Activated CD4-positive, CD25-positive, alpha-beta regulatory T cell treated with anti-CD3 and anti-CD28 coated beads, Interleukin-2, amount 50 U/mL, for 16 hours (primary cell): ENCODE data around the gene LSAMP.
A peak's percentile ranks its signal among the peaks of the same experiment; 100 is the strongest.

Experiments
- DNase-seq: peaks from one replicate; pipeline ENCODE4 v3.0.0-alpha.2; 2020; ENCODE audit warnings: low read depth, low spot score

The LSAMP gene

DNA sequence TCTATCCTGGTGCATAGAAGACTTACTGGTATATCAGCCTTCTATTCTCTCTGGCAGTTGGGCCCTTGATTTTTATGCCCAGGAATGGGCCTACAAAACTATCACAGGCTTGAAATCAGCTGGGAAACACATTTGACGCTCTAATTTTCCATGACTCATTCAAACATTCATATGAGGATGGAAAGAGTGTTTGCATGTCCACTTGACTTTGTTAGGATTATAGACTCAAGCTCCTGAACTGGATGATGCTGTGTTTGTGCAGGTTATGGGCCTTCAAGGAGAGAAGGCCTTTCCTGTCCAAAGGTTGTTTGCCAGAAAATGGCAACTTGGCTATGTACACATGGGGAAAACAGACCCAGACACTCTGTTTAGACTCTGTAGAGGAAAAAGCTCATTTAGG, 602.1 kb downstream of the LSAMP start:
- no peak for DNase-seq

DNA sequence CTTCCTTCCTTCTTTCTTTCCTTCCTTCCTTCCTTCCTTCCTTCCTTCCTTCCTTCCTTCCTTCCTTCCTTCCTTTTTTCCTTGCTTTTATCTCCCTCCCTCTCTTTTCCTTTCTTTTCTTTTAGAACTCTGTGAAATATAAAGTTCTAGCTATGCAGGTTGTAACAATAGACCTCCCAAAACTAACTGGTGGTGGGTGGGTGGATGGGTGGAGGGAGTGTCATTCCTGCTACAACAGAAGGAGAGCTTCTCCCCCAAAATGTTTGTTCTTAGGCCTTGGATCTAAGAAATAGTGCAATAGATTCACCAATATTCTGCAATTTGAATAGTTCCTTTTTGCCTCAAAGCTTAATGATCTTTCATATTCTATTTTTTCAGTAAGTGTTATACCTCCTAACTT, 606.0 kb downstream of the LSAMP start:
- no peak for DNase-seq

DNA sequence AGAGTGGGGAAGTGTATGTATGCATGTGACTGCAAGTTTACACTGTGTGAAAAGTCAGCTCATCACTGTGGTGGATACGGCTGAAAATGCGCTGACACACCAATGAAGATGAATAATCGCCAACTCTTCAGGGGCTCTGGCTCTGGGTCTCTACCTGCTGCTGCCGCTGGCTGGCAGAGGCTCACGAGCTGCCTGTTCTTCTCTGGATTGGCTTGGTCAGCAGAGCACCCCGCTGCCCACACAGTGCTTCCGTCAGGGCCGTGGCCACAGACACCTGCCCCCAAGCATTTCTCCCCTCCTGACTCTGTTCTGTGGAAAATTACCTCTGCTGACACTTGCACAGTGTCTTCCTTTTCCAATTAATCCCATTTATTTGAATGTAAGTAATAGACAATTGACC, 606.5 kb downstream of the LSAMP start:
- no peak for DNase-seq

DNA sequence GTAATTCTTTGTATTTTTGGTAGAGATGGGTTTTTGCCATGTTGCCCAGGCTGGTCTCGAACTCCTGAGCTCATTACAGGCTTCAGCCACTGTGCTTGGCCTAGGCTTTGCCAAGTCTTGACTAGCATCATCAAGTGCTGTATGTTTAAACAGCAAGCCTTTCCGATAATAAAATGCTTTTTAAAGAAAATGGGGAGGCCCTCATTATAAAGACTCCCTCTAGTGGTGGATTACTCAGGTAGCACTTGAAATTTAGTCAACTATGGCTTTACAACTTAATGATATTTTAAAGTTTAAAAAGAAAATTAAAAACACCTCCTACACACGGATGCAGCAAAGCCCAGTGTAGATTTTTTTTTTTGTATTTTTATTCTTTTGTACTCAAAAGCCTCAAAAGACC, 608.3 kb downstream of the LSAMP start:
- no peak for DNase-seq

DNA sequence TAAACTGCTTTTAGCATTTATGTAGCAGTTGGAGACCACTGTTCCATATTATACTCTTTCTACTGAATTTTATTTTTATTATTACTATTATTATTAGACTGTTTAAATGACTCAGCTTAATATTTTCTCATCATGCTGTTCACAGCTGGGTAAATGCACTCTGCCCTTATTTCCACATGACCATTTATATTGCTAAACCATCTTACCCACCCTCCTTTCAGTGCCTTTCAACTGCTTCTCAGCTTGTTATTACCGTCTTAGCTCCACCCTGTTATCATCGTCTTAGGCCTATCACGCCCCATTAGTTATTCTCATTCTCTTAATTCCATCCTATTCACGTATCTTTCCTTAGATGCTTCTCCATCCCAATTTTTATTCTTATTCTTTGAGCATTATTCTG, 609.3 kb downstream of the LSAMP start:
- no peak for DNase-seq

DNA sequence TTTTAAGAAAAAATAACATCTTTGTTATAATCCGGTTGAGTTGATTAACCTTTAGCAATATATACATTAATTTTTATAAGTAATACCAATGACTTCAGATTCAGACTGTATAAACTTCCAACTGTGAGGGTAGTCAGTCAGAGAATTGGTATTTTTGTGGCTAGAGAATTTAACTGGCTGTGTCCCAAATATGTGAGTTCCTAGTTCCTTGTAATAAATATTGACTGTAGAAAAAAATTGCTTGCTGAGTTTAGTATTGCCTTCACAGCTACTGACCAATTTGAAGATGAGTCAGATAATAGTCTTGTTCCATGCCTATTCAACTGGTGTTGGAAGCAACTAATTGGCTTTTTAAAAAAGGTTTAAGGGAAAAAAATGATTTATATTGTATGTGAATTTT, 611.2 kb downstream of the LSAMP start:
- DNase-seq, result no peak

DNA sequence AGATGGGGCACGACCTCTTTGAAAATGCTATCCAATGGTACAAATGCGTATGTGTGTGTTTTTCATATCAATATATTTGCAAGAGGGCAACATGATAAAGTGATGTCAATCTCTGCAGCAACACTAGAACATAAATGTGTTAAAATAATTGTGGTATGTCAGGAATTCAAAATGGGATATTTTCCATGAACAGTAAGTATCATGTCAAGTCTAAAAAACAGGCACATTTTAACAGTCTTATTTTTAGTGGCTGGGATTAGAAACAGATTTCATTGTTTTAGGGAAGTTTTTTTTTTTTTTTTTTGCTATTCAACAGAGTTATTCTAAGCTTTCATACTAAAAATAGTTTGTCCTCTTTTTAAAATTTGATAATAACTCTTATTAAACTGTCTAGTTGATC, 612.2 kb downstream of the LSAMP start:
- no peak for DNase-seq

DNA sequence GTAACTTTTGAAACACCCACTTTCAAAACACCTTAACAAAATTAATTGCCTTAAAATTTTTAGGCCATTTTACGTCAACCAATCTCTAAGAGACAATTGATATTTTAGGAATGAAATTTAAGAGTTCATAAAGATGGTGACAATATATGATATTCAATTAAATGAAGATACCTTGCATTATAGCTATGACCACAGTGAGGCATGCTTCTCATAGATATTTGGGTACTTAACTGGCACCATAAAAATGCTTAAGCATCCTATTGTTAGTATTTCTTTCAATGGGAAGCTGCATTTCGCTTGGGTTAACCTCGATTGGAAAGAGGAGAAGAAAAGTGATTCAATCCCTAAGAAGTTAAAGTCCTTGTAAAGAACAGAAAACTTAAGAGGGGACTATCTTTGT, 613.0 kb downstream of the LSAMP start:
- no peak for DNase-seq

DNA sequence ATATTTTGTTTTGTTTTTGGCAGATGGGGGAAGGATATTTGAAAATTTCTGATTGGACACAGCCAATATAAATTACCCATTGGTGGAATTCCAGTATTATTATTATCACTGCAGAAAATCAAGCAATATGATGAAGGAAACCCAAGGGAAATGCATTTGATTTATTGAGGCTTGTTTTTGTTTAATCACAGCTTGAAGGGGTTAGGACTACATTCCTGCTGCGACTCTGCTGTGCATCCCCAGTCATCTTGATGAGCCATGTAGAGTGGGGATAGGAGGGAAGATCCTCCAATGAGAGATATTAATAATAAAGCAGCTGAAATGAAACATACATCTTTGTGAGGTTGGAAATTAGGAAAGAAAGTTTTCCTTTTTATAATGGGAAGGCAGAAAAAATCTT, 613.4 kb downstream of the LSAMP start:
- no peak for DNase-seq

DNA sequence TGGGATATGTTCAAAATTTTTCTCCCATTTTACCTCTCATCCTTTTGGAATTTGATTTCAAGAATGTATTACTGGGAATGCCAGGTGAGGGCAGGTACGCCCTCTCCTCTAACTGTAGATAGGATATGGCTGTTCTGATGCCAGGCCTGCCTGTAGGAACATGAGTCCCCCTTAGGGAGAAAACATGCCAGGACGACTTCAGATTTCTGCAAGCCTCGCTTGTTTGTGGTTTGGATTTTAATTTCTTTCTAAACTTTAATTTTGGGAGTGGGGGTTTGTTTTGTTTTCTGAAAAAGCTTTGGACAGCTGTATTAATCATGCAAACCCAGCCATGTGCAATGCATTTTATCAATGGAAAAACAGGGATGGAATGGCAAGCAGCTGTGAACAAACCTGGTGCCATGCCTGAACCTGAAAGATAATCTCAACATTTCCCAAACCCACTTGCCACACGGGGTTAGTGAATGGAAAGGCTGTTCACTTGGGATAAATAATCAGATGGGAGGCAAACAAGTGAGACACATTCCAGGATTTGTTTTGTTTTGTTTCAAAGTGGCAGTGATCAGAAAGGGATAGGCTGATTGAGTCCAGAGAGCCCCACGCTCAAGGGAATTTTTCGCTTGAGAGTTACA, 614.4 kb downstream of the LSAMP start:
- DNase-seq, result no peak

DNA sequence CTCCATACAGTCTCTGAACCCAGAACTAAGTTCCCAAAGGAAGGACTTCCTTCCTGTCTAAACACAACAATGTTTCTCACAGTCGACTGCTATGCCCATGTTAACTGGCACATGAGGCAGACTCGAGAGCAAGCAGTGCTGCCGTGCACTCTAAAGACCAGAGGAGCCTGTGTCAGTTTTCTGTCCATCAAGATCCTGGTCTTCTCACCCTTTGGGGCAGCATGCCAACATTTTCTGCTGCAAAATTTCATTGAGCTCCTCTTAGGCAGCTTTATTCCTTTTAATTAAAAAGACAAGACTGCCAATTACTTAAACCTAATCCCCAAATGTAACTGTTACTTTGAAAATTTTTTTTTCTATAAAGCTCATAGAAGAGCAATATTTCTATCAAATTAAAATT, 616.9 kb downstream of the LSAMP start:
- no peak for DNase-seq

DNA sequence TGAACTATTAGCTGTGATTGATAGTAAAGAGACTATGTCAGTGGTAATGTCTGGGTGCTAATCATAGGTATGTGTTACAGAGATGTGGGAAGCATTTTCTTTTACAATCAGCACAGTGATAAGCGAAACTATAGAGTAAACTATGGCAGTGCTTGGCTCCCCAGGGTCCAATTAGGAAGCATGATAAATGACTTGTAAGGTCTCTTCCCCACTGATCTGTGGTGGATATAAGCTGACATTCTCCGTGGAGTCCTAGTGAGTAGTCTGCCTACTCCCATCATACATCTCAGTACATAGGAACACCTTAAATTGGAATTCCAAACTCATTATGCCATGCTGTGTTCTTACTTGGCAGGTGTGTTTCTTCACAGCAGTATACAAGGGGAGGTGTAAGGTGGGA, 617.8 kb downstream of the LSAMP start:
- DNase-seq, result no peak

DNA sequence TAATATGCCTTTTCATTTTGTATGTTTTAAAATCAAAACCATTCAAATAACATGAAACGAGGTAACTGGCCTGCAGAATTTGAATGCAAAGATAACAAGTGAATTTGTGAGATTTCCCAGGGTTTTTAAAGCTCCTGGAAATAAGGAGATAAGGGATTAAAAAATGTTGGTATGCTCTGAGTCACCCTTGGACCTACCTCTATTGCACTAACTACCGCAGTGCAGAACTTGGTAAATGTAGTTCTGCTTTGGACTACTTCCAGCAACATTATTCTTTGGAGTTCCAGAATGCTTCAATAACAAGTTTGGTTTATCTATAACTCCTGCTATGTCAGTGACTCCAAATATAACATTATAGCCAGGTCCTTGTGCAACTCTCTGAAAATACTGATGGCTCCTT, 620.2 kb downstream of the LSAMP start:
- DNase-seq, result no peak

DNA sequence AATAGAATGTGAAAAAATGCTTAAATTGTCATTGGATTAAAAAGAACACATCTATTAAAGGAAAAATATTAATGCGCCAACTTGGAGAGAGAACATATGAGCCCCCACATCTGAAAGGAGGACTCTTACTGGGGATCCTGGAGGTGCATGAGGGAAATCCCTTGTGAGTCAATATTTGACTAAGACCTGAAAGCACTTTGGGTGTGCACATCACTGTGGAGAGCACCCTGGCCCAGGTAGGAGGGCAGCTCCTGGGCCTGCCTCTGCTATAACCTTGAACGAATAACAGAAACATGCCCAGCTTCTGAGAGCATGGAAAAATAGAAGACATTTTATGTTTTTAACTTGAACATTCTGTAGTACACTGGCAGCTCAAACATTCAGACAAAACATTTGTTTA, 622.2 kb downstream of the LSAMP start:
- no peak for DNase-seq

DNA sequence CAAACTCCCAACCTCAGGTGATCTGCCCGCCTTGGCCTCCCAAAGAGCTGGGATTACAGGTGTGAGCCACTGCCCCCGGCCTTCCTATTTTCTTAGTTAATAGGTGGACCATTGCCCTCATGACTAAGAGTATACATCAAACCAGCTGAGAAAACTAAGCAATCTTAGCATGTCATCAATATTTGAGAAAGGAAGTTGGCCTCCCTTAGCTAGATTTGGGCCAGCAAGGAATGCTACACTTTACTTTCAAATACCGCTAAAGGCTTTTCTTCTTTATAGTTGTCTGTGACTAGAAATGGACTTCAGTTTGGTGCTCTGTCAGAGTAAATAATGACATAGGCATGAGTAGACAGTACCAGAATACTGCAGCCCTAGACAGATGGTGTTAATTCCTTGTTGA, 622.7 kb downstream of the LSAMP start:
- no peak for DNase-seq

DNA sequence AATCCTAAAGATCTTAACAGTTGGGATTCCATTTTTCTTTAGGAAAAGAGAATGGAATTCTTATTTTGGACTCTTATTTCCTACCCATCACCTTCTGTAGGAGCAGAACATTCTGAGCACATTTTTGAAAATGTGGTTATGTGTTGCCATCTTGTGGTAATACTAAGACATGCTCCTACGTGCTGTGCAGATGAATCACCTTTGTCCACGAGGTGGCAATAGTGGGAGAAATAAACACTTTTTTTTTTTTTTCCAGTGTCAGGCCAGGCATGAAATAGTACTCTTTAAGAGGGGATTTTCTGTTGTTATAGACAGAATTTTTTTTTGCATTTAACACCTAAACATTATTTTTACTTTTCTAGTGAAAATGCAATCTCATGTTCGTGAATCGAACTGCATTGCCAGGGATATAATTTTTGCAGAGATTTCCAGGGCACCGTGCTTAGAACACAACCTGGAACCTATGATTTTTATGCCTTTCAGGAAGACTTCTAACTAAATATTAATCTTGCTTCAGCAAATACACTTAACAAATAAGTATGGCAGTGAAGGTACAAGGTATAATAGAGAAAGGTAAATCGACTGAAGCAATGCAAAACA, 625.4 kb downstream of the LSAMP start:
- peak; percentile 20 for DNase-seq

DNA sequence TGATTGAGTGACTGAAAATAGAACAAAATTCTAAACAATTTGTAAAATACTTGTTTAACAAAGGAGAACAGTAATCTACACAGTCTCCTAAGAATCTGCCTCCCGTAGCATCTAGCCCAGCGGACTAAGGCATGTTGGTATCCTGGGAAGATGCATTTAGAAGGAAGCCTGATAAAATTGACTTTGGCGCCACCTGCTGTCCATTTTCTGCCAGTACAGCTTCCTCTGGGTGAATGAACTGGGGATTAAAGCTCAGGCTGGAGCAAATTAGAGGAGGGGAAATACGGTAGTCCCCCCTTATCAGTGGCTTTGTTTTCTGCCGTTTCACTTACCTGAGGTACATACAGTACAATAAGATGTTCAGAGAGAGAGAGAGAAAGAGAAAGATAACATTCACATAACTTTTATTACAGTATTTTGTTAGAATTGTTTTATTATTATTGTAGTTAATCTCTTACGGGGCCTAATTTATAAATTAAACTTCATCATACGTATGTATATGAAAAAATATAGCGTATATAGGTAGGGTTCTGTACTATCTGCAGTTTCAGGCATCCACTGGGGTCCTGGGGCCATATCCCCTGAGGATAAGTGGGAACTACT, 630.4 kb downstream of the LSAMP start:
- peak; percentile 44 for DNase-seq

DNA sequence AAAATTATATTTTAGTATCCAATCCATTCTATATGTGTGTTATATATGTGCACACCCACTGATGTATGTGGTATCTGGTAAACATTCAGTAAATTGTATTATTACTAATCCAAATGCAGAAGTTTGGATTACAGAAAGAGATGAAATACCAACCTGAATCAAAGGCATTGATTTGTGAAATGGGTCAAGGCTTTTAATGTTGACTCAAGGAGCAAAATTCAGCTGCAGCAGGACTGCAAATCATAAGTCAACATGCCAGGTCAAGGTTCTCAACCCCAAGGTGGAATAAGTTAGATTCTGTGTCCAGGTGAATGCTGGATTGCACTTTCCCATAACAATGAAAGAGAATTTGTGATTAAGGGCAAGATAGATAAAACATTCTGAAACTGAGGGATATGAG, 631.3 kb downstream of the LSAMP start:
- DNase-seq, result no peak

DNA sequence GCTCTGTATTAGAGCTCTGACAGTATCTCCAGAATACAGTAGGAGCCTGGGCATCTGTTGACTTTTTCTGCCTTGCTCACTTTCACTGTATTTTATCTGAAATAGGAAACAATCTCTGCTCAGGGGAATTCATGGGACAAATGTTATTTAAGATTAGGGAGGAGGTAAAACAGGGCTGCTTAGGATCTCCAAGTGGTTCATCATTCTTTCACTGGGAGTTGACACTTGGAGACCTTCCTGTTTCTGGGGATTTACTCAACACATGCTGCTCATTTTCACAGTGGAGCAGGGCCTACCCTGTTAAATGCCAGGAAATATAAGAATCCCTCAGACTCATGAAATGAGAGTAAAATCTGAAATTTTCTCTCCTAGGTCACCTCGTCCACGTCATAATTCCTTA, 636.5 kb downstream of the LSAMP start:
- DNase-seq, result no peak

DNA sequence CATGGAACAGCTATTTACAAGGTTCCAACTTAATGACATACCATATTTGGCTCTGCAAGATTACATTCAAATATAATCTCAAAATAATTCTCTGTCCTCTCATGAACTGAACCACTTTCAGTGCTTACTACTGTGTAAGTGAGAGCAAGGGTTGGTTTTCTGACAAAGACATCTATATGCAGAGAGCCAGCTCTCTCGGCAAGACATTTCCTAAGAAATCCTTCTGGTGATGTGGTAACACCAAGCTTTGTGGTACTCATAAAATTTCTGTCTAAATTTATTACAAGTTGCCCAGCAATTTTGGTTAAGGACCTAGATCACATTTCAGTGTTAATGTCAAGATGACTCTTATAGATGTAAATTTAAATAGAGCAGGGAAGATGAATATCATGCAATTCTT, 637.0 kb downstream of the LSAMP start:
- no peak for DNase-seq

DNA sequence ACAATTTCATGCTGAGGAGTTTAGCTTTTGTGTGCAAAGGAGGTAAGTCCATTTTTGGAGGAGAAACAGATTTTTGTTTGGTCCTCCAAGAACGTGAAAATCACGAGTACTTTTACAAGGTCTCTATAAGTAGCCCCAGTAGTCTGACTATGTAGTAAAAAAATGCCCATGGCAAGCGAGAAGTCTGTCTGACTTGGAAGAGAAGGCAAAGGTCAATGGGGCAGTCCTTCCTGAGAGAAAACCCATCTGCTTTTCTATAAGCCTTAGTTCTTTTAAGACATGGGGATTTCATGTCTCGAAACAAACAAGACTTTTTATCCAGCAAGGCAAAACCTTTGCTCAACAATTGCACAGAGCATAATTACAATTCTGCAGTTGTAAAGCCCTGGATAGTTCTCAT, 638.8 kb downstream of the LSAMP start:
- no peak for DNase-seq

DNA sequence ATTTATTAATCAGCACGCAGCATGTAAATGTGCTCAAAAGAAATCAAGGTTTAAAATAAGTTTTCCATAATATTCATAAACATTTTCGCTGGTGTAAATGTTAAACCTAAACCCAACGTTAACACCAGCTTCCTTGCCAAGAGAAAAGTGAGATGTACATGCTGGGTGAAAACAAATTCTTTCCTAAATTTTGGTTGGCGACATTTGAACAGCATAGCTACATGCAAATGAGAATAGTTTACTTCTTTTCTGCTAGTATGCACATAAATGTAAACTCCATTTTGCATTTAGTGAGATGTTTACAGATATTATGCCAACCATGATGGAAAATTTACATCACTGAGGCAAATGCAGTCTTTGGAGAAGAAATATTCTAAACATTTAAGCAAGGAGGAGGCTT, 639.8 kb downstream of the LSAMP start:
- no peak for DNase-seq

DNA sequence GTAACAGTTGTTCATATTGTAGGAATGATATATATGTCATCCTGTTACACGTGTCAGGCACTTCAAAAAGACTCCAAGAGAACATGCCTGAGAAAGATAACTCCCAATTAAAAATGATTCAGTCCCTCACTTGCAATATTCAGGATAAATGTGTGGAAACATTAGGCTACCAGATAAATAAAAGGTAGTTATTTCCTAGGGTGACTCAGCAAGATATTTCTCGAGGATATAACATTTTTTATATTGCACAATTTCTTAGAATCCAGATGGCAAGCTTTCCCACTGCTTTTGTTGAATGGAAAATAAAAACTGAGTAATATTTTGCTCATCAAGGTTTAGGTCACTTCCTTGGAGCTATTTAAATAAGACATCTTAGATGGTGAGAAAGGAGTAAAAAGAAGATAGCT, 640.6 kb downstream of the LSAMP start:
- DNase-seq, result no peak

DNA sequence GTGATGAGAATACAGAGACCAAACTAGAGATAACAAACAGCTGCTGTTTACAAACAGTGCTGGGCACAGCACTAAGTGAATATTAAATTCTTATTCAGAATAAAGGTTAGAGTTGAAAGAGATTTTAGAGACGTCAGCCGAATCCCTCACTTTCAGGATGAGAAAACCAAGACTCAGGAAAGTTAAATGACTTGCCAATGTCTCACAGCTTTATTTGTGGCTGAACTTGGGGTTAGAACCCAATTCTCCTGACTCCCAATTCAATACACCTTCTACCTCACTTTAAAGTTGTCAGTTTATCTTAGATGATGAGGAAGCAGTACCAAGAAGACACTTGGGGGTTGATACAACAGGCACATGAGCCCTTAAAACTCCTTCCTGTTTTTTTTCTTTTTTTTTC, 641.1 kb downstream of the LSAMP start:
- DNase-seq, result no peak
